ENCODE data around the gene MEIS2. TPM values are rescaled to one million over a fixed set of nuclear protein-coding genes. Genes with fewer than 3 reads are reported as not detected.

The MEIS2 gene
- total and polyA plus RNA-seq, 12 donors = 21.1 to 64.5 (median 48.5) TPM

DNA sequence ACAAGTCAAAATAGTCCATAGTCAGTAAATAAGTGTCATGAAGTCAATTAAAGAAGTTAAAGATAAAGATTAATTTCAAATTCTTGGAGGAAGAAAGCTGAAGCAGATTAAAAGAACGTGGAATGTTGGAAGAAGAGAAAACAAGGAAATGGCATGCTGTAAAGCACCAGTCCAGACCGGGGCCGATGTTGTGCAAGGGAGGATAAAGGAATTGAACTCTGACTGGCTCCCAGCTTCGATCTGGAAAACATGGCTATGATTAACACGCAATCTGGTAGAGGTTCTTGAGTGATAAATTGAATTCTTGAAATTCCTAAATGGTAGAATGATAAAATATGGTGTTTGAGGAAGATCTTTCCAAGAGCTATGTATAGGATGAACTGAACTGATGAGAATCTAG is 194.4 kb downstream of the MEIS2 start:
- TF ChIP-seq, protein P1, sequence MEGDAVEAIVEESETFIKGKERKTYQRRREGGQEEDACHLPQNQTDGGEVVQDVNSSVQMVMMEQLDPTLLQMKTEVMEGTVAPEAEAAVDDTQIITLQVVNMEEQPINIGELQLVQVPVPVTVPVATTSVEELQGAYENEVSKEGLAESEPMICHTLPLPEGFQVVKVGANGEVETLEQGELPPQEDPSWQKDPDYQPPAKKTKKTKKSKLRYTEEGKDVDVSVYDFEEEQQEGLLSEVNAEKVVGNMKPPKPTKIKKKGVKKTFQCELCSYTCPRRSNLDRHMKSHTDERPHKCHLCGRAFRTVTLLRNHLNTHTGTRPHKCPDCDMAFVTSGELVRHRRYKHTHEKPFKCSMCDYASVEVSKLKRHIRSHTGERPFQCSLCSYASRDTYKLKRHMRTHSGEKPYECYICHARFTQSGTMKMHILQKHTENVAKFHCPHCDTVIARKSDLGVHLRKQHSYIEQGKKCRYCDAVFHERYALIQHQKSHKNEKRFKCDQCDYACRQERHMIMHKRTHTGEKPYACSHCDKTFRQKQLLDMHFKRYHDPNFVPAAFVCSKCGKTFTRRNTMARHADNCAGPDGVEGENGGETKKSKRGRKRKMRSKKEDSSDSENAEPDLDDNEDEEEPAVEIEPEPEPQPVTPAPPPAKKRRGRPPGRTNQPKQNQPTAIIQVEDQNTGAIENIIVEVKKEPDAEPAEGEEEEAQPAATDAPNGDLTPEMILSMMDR (IDR thresholded peaks at IDR 0.05) = no peak
- H3K4me3 ChIP-seq = no peak overlapping the region
- no peaks in the 10 kb centered on the region for H3K36me3 ChIP-seq
- ATAC-seq (peak in 1 of 8 donors; percentile 62), DNase-seq (no peak)
- 41 to 47% methylated on average over 5 of the region's 5 CpGs for WGBS, 2 donors
- H3K27ac ChIP-seq = no peak overlapping the region
- no peaks in the 10 kb centered on the region for H3K27me3 ChIP-seq
- no peaks in the 10 kb centered on the region for H3K9me3 ChIP-seq
- H3K4me1 ChIP-seq = peaks cover 0 to 34% (median 17%) of the 10 kb centered on the region in 9 donors
- intact Hi-C loops (cut with DNase I) = no loop called here

DNA sequence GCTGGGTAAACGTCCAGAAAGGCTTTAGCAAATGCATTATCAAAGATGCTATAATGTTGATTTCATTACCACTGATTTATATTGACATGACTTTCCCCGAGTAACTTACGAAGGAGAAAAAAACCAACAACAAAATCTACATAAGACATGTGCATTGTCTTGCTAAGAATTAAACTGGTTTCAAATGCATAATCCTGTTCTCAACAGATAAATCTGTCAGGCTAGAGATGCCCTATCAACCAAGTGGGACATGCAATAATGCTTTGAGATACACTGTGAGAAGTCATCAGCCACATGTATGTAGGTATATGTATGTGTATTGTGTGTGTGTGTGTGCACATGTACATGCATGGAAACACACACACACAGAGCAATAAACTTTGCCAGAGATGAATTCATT is 195.6 kb downstream of the MEIS2 start:
- no peak overlapping the region for H3K4me3 ChIP-seq
- H3K9me3 ChIP-seq = no peaks in the 10 kb centered on the region
- WGBS, 2 donors = 57 to 63% methylated on average over 3 of the region's 3 CpGs
- intact Hi-C loops (cut with DNase I) = no loop called here
- no peak overlapping the region for H3K27ac ChIP-seq
- TF ChIP-seq, protein P1 (IDR thresholded peaks at IDR 0.05) = no peak
- DNase-seq (no peak), ATAC-seq (no peak)
- H3K4me1 ChIP-seq = peaks cover 0 to 41% (median 19%) of the 10 kb centered on the region in 9 donors
- no peaks in the 10 kb centered on the region for H3K36me3 ChIP-seq
- H3K27me3 ChIP-seq = no peaks in the 10 kb centered on the region

DNA sequence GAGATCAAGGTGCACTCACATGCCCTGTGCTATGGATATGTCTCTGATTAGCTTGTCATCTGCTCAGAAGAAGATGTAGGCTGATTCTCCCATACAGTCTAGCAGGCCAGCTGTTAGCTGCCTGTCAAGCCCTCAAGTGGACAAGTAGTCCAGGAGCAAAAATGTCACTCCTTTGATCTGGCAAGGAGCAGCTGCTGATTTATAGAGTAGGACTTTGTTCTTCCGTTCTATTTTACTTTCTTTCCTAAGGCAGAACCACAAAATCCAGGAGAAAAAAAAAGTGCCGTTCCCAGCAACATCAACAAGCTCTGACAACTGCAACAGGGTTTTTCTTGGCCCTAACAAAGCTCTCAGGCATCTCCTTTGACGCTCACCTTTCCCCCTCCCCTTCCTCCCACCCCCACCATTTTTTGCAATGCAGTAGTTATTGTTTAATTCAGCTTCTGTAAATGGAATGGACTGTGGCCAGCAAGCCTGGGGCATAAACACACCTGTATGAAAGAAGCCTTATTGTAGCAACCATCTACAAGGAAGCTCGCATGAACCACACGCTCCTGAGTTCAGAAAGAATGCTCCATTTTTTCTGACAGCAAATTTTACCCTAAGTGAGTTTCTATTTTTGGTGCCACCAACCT is 196.3 kb downstream of the MEIS2 start:
- ATAC-seq (peak in 3 of 8 donors; percentile 35 to 58 (median 35)), DNase-seq (no peak)
- H3K27ac ChIP-seq = no peak overlapping the region
- H3K27me3 ChIP-seq = no peaks in the 10 kb centered on the region
- H3K36me3 ChIP-seq = no peaks in the 10 kb centered on the region
- TF ChIP-seq, protein P1 (IDR thresholded peaks at IDR 0.05) = no peak
- WGBS, 2 donors = 38 to 56% methylated on average over 5 of the region's 5 CpGs
- H3K4me1 ChIP-seq = peaks cover 0 to 46% (median 19%) of the 10 kb centered on the region in 9 donors
- intact Hi-C loops (cut with DNase I) = no loop called here
- H3K9me3 ChIP-seq = no peaks in the 10 kb centered on the region
- no peak overlapping the region for H3K4me3 ChIP-seq

DNA sequence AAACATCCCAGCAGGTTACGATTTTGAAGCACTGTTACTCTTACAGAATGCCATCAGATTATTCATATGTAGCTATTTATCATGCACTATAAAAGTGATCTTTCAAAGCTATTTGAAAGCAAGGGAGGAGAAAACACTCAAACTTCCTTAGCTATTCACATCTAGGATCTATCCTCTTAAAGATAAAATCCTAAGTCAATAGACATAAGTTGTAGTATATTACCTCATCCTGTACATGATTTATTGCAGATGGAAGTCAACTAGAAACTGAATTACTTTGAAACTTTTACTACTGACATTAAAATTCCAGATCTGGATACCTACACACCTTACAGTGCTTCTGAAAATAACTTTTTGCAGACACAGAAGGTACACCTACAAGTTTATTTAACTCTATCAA is 197.2 kb downstream of the MEIS2 start:
- Histone ChIP-seq H3K27me3 (no peaks in the 10 kb centered on the region), H3K36me3 (no peaks in the 10 kb centered on the region), H3K27ac (no peak overlapping the region), H3K4me1 (peaks cover 0 to 47% (median 19%) of the 10 kb centered on the region in 9 donors), H3K9me3 (no peaks in the 10 kb centered on the region), H3K4me3 (no peak overlapping the region)
- ATAC-seq (no peak), DNase-seq (no peak)
- intact Hi-C loops (cut with DNase I) = no loop called here
- TF ChIP-seq, protein P1 (IDR thresholded peaks at IDR 0.05) = no peak
- WGBS, 2 donors = 66 to 77% methylated on average over 1 of the region's 1 CpG

All from heart right ventricle (tissue), 16 donors.